Colonic mucosa (tissue), 4 donors: ENCODE results near the gene ATP7A. TPM values are rescaled to one million over a fixed set of nuclear protein-coding genes. Genes with fewer than 3 reads are reported as not detected.
"Not testable (repeated sequence)": the region's sequence is repeated elsewhere in the genome, so short reads cannot be mapped to it uniquely, and the experiment has no call there.

ENCODE experiments used
- DNase-seq: peaks from one replicate; pipeline ENCODE4 v3.0.0-alpha.2; 2020
- H3K27ac ChIP-seq: fragments of 200-600 bp; one replicate; pipeline ENCODE4 v1.8.0; 2021
- H3K27me3 ChIP-seq: fragments of 200-600 bp; one replicate; pipeline ENCODE4 v1.8.0; 2021
- H3K36me3 ChIP-seq: fragments of 200-600 bp; one replicate; pipeline ENCODE4 v1.8.0; 2021
- H3K4me1 ChIP-seq: fragments of 200-600 bp; one replicate; pipeline ENCODE4 v1.8.0; 2021; ENCODE audit warnings: mild to moderate bottlenecking
- H3K4me3 ChIP-seq: fragments of 200-600 bp; one replicate; pipeline ENCODE4 v1.8.0; 2021
- H3K9ac ChIP-seq, 2 donors: one replicate each; pipeline ENCODE4 v1.7.0; 2013; ENCODE audit warnings: control low read depth in 2 of 2, low read depth in 2 of 2, low read length in 2 of 2
- H3K9me3 ChIP-seq: fragments of 200-600 bp; one replicate; pipeline ENCODE4 v1.8.0; 2021
- intact Hi-C: fragments of 100-400 bp; cut with DNase I; formaldehyde crosslinking; loops from one replicate; pipeline ENCODE4 v1.14.1; 2022
- total RNA-seq, 2 donors: library from RNA; stranded (reverse); fragmentation: NEBNext Ultra II Directional in 1 of 2; extraction: Animal tissue kit (Norgen Biotek cat#: 25700) in 1 of 2; gene quantifications; one replicate each; pipeline ENCODE4 v1.2.1, GENCODE V29; 2021
- TF ChIP-seq, protein P1 (sequence below): fragments of 200-600 bp; IDR thresholded peaks from one replicate; pipeline ENCODE4 v1.8.0; 2022; ENCODE audit warnings: antibody characterized with exemption, mild to moderate bottlenecking
- donor health status: healthy.
- donor health status: DM: no; HTN: no; CAD: no.
- donor health status: DM: no; HTN: no; CAD: no.

Gene ATP7A
- total RNA-seq, 2 donors from 2014 or later, result 8.3 to 11.8 TPM

DNA sequence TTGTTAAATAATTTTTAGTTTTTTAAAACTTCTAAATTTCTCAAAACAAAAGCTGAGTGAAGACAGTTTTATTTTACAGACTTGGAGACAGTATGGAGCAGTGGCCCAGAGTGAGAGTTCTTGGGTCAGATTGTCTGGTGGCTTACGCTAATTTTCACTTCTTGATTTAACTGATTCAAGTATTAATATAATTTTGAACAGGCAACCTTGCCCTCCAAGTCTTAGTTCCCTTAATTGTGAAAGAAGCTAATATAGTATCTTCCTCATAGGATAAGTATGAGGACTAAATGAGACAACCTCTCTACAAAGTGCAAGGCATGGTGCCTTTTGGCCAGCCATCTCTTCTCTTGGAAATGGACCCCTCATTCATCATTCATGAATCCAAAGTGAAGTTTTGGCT lies 25.4 kb downstream of the ATP7A start:
- no peak for DNase-seq
- Histone ChIP-seq H3K27ac (no peak overlapping the region), H3K27me3 (no peaks in the 10 kb centered on the region), H3K9me3 (no peaks in the 10 kb centered on the region), H3K36me3 (no peaks in the 10 kb centered on the region), H3K9ac (no peak overlapping the region), H3K4me1 (no peaks in the 10 kb centered on the region), H3K4me3 (no peak overlapping the region)
- intact Hi-C loops, result no loop called here
- TF ChIP-seq, protein P1, sequence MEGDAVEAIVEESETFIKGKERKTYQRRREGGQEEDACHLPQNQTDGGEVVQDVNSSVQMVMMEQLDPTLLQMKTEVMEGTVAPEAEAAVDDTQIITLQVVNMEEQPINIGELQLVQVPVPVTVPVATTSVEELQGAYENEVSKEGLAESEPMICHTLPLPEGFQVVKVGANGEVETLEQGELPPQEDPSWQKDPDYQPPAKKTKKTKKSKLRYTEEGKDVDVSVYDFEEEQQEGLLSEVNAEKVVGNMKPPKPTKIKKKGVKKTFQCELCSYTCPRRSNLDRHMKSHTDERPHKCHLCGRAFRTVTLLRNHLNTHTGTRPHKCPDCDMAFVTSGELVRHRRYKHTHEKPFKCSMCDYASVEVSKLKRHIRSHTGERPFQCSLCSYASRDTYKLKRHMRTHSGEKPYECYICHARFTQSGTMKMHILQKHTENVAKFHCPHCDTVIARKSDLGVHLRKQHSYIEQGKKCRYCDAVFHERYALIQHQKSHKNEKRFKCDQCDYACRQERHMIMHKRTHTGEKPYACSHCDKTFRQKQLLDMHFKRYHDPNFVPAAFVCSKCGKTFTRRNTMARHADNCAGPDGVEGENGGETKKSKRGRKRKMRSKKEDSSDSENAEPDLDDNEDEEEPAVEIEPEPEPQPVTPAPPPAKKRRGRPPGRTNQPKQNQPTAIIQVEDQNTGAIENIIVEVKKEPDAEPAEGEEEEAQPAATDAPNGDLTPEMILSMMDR, result no peak

- no peaks in the 10 kb centered on the region for H3K9me3 ChIP-seq
- H3K9ac ChIP-seq, result no peak overlapping the region
- DNase-seq, result no peak
- TF ChIP-seq, protein P1, result no peak
- no peaks in the 10 kb centered on the region for H3K4me1 ChIP-seq
- no peaks in the 10 kb centered on the region for H3K36me3 ChIP-seq
- H3K27me3 ChIP-seq, result no peaks in the 10 kb centered on the region
- H3K27ac ChIP-seq, result no peak overlapping the region
- intact Hi-C loops, result no loop called here
- no peak overlapping the region for H3K4me3 ChIP-seq
Observed at GRCh38 chrX:77936299-77936698, 25.8 kb downstream of the ATP7A start.

DNA sequence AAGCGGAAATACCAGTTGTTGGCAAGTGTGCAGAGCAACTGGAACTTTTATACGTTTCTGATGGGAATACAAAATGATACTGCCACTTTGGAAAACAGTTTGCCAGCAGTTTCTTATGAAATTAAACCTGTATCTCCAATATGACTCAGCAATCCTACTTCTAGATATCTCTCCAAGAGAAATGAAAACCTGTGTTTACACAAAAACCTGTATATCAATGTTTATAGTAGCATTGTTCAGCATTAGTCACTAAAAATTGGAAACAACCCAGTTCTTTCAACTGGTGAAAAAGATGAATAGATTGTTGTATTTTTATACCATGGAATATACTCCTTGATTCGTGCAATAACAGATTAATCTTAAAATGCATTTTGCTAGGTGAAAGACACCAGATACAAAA lies 26.8 kb downstream of the ATP7A start:
- Histone ChIP-seq H3K27me3 (no peaks in the 10 kb centered on the region), H3K36me3 (no peaks in the 10 kb centered on the region), H3K9me3 (no peaks in the 10 kb centered on the region), H3K4me3 (no peak overlapping the region), H3K27ac (no peak overlapping the region), H3K9ac (no peak overlapping the region), H3K4me1 (no peaks in the 10 kb centered on the region)
- DNase-seq, result no peak
- intact Hi-C loops, result no loop called here
- TF ChIP-seq, protein P1, result no peak

- Histone ChIP-seq H3K4me3 (no peak overlapping the region), H3K9me3 (no peaks in the 10 kb centered on the region), H3K36me3 (no peaks in the 10 kb centered on the region), H3K27ac (no peak overlapping the region), H3K4me1 (no peaks in the 10 kb centered on the region), H3K9ac (no peak overlapping the region), H3K27me3 (no peaks in the 10 kb centered on the region)
- no peak for DNase-seq
- intact Hi-C loops, result no loop called here
- TF ChIP-seq, protein P1, result no peak
Observed at GRCh38 chrX:77938083-77938680, 27.7 kb downstream of the ATP7A start.

DNA sequence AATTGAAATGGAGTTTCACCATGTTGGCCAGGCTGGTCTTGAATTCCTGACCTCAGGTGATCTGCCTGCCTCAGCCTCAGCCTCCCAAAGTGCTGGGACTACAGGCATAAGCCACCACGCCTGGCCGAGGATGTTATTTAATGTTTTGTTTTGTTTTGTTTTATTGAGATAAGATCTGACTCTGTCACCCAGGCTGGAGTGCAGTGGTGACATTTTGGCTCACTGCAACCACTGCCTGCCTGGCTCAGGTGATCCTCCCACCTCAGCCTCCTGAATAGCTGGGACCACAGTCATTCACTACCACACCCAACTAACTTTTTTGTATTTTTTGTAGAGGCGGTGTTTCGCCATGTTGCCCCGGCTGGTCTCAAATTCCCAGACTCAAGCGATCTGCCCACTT lies 34.5 kb downstream of the ATP7A start:
- H3K4me1 ChIP-seq, H3K27ac ChIP-seq, DNase-seq, H3K27me3 ChIP-seq, H3K9me3 ChIP-seq, intact Hi-C loops, H3K36me3 ChIP-seq, H3K9ac ChIP-seq, H3K4me3 ChIP-seq: not testable (repeated sequence)

- TF ChIP-seq, protein P1, result no peak
- H3K27me3 ChIP-seq, result no peaks in the 10 kb centered on the region
- DNase-seq, result no peak
- no peaks in the 10 kb centered on the region for H3K36me3 ChIP-seq
- H3K9me3 ChIP-seq, result no peaks in the 10 kb centered on the region
- intact Hi-C loops, result no loop called here
- no peaks in the 10 kb centered on the region for H3K4me1 ChIP-seq
- H3K27ac ChIP-seq, result no peak overlapping the region
- no peak overlapping the region for H3K4me3 ChIP-seq
- H3K9ac ChIP-seq, result no peak overlapping the region
Observed at GRCh38 chrX:77945910-77946545, 35.5 kb downstream of the ATP7A start.
